Astrocyte (in vitro differentiated cells and primary cell): ENCODE data around the gene MYO5B.

Experiments
- EZH2 ChIP-seq: IDR thresholded peaks from 2 replicates; pipeline ENCODE4 v1.6.1; 2012; ENCODE audit warnings: mild to moderate bottlenecking, low read length, inconsistent platforms; ENCODE audit not compliant: insufficient read depth
- TF ChIP-seq, protein P1 (sequence below): IDR thresholded peaks from 2 replicates; pipeline ENCODE4 v1.5.1; 2011; ENCODE audit warnings: low read depth, mild to moderate bottlenecking, inconsistent platforms, low read length, moderate library complexity; ENCODE audit not compliant: insufficient read depth

DNA sequence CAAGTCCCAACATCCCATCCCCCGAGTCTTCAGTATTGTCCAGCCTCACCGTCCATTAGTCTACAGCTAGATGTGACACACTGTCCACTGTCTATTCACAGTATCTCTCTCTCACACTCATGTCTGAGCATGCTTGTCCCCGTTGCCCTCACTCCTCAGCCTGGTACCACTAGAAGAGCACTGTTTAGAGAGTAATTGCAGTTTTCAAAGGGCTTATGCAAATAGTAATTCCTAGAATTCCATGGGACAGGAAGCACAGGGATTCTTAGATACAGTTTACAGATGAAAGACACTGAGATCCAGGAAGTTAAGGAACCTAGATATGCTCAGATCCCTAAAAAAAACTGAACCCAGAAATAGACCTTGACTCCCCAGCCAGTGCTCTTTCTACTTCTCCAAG is 125.5 kb downstream of the MYO5B start:
- TF ChIP-seq, protein P1, sequence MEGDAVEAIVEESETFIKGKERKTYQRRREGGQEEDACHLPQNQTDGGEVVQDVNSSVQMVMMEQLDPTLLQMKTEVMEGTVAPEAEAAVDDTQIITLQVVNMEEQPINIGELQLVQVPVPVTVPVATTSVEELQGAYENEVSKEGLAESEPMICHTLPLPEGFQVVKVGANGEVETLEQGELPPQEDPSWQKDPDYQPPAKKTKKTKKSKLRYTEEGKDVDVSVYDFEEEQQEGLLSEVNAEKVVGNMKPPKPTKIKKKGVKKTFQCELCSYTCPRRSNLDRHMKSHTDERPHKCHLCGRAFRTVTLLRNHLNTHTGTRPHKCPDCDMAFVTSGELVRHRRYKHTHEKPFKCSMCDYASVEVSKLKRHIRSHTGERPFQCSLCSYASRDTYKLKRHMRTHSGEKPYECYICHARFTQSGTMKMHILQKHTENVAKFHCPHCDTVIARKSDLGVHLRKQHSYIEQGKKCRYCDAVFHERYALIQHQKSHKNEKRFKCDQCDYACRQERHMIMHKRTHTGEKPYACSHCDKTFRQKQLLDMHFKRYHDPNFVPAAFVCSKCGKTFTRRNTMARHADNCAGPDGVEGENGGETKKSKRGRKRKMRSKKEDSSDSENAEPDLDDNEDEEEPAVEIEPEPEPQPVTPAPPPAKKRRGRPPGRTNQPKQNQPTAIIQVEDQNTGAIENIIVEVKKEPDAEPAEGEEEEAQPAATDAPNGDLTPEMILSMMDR = no peak
- TF ChIP-seq EZH2 = no peak
